PC-9 (cell line): ENCODE measurements around the gene CACNA2D4. TPM values are rescaled to one million over a fixed set of nuclear protein-coding genes. Genes with fewer than 3 reads are reported as not detected.

Experiments
- BruUV-seq: library from RNA; stranded (reverse); fragments of 400-500 nt; replicated peaks from 2 replicates; lab custom pipeline; 2021; lab: Mats Ljungman, UMichigan
- CTCF ChIA-PET: fragments of 300-600 bp; sonication (Branson Sonifier 250); formaldehyde crosslinking; loops from one replicate; lab custom pipeline; 2022; ENCODE audit warnings: antibody characterized with exemption; lab: Charles Lee
- POLR2A ChIA-PET: fragments of 300-600 bp; sonication (Branson Sonifier 250); formaldehyde crosslinking; loops from one replicate; lab custom pipeline; 2022; ENCODE audit warnings: antibody characterized with exemption; ENCODE audit not compliant: unreplicated experiment; lab: Charles Lee
- DNase-seq, 2 experiments: peaks; one replicate each; pipeline versions ENCODE4 v3.0.0 to v3.0.0-alpha.2; 2015 to 2022; ENCODE audit warnings: mixed read lengths in 1 of 2
- H2AFZ ChIP-seq: fragments of 200-600 bp; sonication (generic); 2 replicates; pipeline ENCODE4 v1.8.1; 2017; ENCODE audit warnings: antibody characterized with exemption
- H3F3A ChIP-seq: fragments of 200-600 bp; sonication (generic); 2 replicates; pipeline ENCODE4 v1.8.1; 2017; ENCODE audit warnings: antibody characterized with exemption, mild to moderate bottlenecking, low read depth; ENCODE audit not compliant: insufficient read depth
- H3K27ac ChIP-seq: fragments of 200-600 bp; sonication (generic); 2 replicates; pipeline ENCODE4 v1.6.1; 2016; ENCODE audit warnings: mixed run types
- H3K27me3 ChIP-seq: fragments of 200-600 bp; sonication (generic); 2 replicates; pipeline ENCODE4 v1.6.1; 2016; ENCODE audit warnings: low read depth, mixed run types; ENCODE audit not compliant: insufficient read depth
- H3K36me3 ChIP-seq: fragments of 200-600 bp; sonication (generic); 2 replicates; pipeline ENCODE4 v1.6.1; 2016; ENCODE audit warnings: low read depth, mixed run types
- H3K4me1 ChIP-seq: fragments of 200-600 bp; sonication (generic); replicated peaks from 2 replicates; pipeline ENCODE4 v1.6.1; 2016; ENCODE audit warnings: mixed run types; ENCODE audit not compliant: insufficient read depth
- H3K4me2 ChIP-seq: fragments of 200-600 bp; sonication (generic); 2 replicates; pipeline ENCODE4 v1.6.1; 2017; ENCODE audit warnings: mixed run types
- H3K4me3 ChIP-seq: fragments of 200-600 bp; sonication (generic); 2 replicates; pipeline ENCODE4 v1.6.1; 2016; ENCODE audit warnings: mixed run types
- H3K79me2 ChIP-seq: fragments of 200-600 bp; sonication (generic); 2 replicates; pipeline ENCODE4 v1.6.1; 2017; ENCODE audit warnings: low read depth, mixed run types
- H3K9me2 ChIP-seq: fragments of 200-600 bp; sonication (generic); 2 replicates; pipeline ENCODE4 v1.8.1; 2017; ENCODE audit warnings: mild to moderate bottlenecking; ENCODE audit not compliant: insufficient read depth
- H3K9me3 ChIP-seq: fragments of 200-600 bp; sonication (generic); 2 replicates; pipeline ENCODE4 v1.8.1; 2016; ENCODE audit warnings: low read depth; ENCODE audit not compliant: insufficient read depth
- H4K20me1 ChIP-seq: fragments of 200-600 bp; sonication (generic); 2 replicates; pipeline ENCODE4 v1.8.1; 2017; ENCODE audit not compliant: insufficient read depth
- EZH2 ChIP-seq: fragments of 200-600 bp; sonication (generic); IDR thresholded peaks from 2 replicates; pipeline ENCODE4 v1.8.0; 2017; ENCODE audit warnings: antibody characterized with exemption, low read depth
- intact Hi-C: fragments of 100-400 bp; cut with micrococcal nuclease; formaldehyde crosslinking; loops from one replicate; pipeline ENCODE4 v1.10.0; 2022; ENCODE audit not compliant: unreplicated experiment
- total RNA-seq: library from RNA; stranded (reverse); gene quantifications from 2 replicates; pipeline ENCODE4 v1.2.3, GENCODE V29; 2021
- TF ChIP-seq, protein P1 (sequence below): fragments of 200-600 bp; sonication (generic); conservative IDR thresholded peaks from 2 replicates; pipeline ENCODE4 v1.6.1; 2017; ENCODE audit warnings: mixed run types, antibody characterized with exemption, mild to moderate bottlenecking, moderate library complexity

Gene CACNA2D4
- total RNA-seq, 1 experiment from 2014 or later: not detected

DNA sequence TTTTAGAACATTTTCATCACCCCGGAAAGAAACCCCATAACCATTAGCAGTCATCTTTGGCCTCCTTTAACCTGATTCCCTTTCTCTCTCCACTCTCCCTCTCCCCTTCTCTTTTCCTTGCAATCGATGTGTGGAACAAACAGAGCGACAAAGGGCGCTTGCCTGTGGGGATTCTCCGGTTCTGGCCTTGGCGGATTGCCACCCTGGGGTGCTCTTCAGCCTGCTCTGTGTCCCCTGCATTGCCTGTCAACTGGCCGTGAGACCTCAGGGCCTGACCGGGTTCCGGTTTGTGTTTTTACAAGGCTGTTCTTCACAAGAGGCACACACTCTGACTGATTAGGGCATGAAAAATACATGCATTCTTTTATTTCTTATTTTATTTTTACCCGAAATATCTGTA lies 70.3 kb downstream of the CACNA2D4 start:
- Histone ChIP-seq H3K27me3 (peaks cover 96% of the 10 kb centered on the region), H3K9me3 (no peaks in the 10 kb centered on the region), H2AFZ (no peak overlapping the region), H3K79me2 (no peaks in the 10 kb centered on the region), H3K9me2 (no peaks in the 10 kb centered on the region), H3K4me1 (no peaks in the 10 kb centered on the region), H3K36me3 (no peaks in the 10 kb centered on the region), H4K20me1 (no peaks in the 10 kb centered on the region), H3K4me2 (no peak overlapping the region), H3K27ac (no peak overlapping the region), H3F3A (no peaks in the 10 kb centered on the region), H3K4me3 (no peak overlapping the region)
- intact Hi-C loops: no loop called here
- POLR2A ChIA-PET: no interaction called here
- TF ChIP-seq, protein P1, sequence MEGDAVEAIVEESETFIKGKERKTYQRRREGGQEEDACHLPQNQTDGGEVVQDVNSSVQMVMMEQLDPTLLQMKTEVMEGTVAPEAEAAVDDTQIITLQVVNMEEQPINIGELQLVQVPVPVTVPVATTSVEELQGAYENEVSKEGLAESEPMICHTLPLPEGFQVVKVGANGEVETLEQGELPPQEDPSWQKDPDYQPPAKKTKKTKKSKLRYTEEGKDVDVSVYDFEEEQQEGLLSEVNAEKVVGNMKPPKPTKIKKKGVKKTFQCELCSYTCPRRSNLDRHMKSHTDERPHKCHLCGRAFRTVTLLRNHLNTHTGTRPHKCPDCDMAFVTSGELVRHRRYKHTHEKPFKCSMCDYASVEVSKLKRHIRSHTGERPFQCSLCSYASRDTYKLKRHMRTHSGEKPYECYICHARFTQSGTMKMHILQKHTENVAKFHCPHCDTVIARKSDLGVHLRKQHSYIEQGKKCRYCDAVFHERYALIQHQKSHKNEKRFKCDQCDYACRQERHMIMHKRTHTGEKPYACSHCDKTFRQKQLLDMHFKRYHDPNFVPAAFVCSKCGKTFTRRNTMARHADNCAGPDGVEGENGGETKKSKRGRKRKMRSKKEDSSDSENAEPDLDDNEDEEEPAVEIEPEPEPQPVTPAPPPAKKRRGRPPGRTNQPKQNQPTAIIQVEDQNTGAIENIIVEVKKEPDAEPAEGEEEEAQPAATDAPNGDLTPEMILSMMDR: no peak
- TF ChIP-seq EZH2: no peak
- no TSS peak for BruUV-seq
- CTCF ChIA-PET: no interaction called here
- DNase-seq: no peak

DNA sequence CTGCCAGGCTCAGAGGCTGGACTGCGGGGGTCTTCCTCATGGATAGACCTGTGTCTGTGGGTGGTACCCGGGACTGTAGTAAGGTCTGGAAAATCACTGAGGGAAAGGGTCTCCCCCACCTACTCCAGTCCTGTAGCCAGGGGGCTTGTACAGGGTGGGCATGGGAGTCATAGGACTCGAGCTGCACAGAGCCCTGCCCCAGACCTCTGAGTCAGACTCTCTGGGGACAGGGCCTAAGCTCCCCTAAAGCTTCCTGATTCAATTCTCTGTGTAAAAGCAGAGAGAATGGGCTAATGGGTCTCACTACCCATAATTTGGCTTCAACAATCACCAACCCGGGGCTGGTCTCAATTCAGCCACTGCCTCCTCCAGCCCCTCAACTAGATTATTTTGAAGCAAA lies 71.0 kb downstream of the CACNA2D4 start:
- ChIA-PET POLR2A (no interaction called here), CTCF (no interaction called here)
- intact Hi-C loops: no loop called here
- Histone ChIP-seq H3K4me2 (no peak overlapping the region), H2AFZ (no peak overlapping the region), H3K27ac (no peak overlapping the region), H3K9me2 (no peaks in the 10 kb centered on the region), H3F3A (no peaks in the 10 kb centered on the region), H3K36me3 (no peaks in the 10 kb centered on the region), H4K20me1 (no peaks in the 10 kb centered on the region), H3K9me3 (no peaks in the 10 kb centered on the region), H3K4me1 (no peaks in the 10 kb centered on the region), H3K79me2 (no peaks in the 10 kb centered on the region), H3K4me3 (no peak overlapping the region), H3K27me3 (peaks cover 95% of the 10 kb centered on the region)
- no peak for TF ChIP-seq EZH2
- TF ChIP-seq, protein P1: no peak
- DNase-seq: no peak
- no TSS peak for BruUV-seq

DNA sequence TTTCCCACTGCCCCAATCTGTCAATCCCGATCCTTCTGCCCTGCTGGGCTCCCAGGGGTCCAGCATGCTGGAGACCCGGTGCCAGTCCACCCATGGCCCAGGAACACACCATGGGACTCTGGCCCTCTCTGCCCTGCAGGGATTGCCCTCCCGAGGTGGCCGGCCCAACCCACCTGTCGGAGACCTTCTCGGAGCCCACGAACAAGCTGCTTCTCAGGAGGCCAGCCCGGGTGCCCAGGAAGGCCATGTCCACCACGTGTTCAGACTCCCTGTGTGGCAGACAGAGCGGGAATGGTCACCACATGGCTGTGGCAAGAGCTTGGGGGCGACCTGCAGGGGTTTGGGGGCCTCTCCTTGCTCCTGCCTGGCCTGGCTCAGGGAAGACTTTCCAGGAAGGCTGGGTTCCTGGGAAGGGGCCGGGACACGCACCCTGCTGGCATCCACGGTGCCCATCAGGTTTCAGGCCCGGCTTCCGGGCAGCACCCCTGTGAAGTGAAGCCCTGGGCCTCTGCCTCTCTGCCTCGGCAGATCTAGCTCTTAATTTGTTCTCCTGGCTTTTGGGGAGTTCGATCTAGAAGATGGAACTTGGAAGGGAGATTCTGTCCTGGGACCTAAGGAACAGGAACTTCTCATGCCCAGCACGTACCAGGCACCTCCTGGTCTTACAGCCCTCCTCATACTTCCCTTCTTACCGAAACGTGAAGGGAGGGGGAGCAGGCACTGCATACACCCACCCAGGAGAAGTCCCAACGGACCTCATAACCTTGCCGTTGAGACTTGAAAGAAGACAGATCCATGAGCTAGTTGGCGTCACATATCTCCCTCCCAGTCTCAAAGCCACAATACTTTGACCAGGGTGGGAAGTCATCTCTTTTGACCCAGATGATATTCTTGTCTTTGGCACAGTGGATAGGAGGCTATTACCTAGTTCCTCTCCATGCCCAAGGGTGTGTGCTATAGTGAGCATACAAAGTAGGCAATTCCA lies 71.7 kb downstream of the CACNA2D4 start:
- H2AFZ ChIP-seq: no peak overlapping the region
- no peaks in the 10 kb centered on the region for H3K9me2 ChIP-seq
- H3K4me3 ChIP-seq: no peak overlapping the region
- no peaks in the 10 kb centered on the region for H3K4me1 ChIP-seq
- TF ChIP-seq, protein P1: no peak
- TF ChIP-seq EZH2: no peak
- no peaks in the 10 kb centered on the region for H3K9me3 ChIP-seq
- no peaks in the 10 kb centered on the region for H4K20me1 ChIP-seq
- peaks cover 95% of the 10 kb centered on the region for H3K27me3 ChIP-seq
- POLR2A ChIA-PET: no interaction called here
- no peak for DNase-seq
- CTCF ChIA-PET: no interaction called here
- no peaks in the 10 kb centered on the region for H3K79me2 ChIP-seq
- H3F3A ChIP-seq: no peaks in the 10 kb centered on the region
- no TSS peak for BruUV-seq
- intact Hi-C loops: no loop called here
- H3K27ac ChIP-seq: no peak overlapping the region
- no peak overlapping the region for H3K4me2 ChIP-seq
- H3K36me3 ChIP-seq: no peaks in the 10 kb centered on the region
